HCT116 (cell line): ENCODE data around the gene SERPINC1. TPM values are rescaled to one million over a fixed set of nuclear protein-coding genes. Genes with fewer than 3 reads are reported as not detected.
"Not testable (repeated sequence)": the region's sequence is repeated elsewhere in the genome, so short reads cannot be mapped to it uniquely, and the experiment has no call there.

Experiments used
- ATAC-seq: fragments of 200-7000 bp; cut with Tn5 transposase; 2 replicates; pipeline ENCODE4 v1.9.1; 2020; ENCODE audit warnings: mild to moderate bottlenecking, moderate library complexity
- BruUV-seq: library from RNA; stranded (reverse); fragments of 400-500 nt; replicated peaks from 2 replicates; lab custom pipeline; 2021; lab: Mats Ljungman, UMichigan
- CTCF ChIA-PET: fragments of 300-600 bp; sonication (Branson Sonifier 250); formaldehyde crosslinking; loops from one replicate; lab custom pipeline; 2021; ENCODE audit warnings: antibody characterized with exemption; lab: Charles Lee
- POLR2A ChIA-PET: fragments of 300-600, 350-600 bp; sonication (Branson Sonifier 250); formaldehyde crosslinking; loops from one replicate; lab custom pipeline; 2021; ENCODE audit warnings: antibody characterized with exemption; lab: Charles Lee
- RAD21 ChIA-PET, 2 experiments: fragments of 300-600 bp; sonication (Branson Sonifier 250); formaldehyde crosslinking; loops; one replicate each; lab custom pipeline; 2023; ENCODE audit warnings: low total read pairs in 2 of 2; ENCODE audit not compliant: uncharacterized antibody in 2 of 2, unreplicated experiment in 2 of 2, low non-redundant PET in 1 of 2; lab: Charles Lee
- DNase-seq: peaks from one replicate; pipeline ENCODE4 v3.0.0-alpha.2; 2010; ENCODE audit warnings: low read depth, low spot score
- H2AFZ ChIP-seq: fragments of 200-600 bp; shearing (Covaris generic), sonication (generic); 2 replicates; pipeline ENCODE4 v1.6.1; 2017; ENCODE audit warnings: low read depth, mixed run types, mixed read lengths, antibody characterized with exemption, low read length; ENCODE audit not compliant: poor library complexity, severe bottlenecking
- H3K27ac ChIP-seq: 2 replicates; pipeline ENCODE4 v1.5.1; 2012; ENCODE audit warnings: low read depth, low read length
- H3K27me3 ChIP-seq: fragments of 200-600 bp; sonication (generic); 2 replicates; pipeline ENCODE4 v1.6.1; 2016; ENCODE audit warnings: mixed run types, low read length, mixed read lengths; ENCODE audit not compliant: insufficient read depth
- H3K36me3 ChIP-seq, 2 experiments: fragments of 200-500 bp in 1 of 2; fragments of 200-600 bp in 1 of 2; sonication (Bioruptor generic) in 1 of 2; sonication (generic) in 1 of 2; 2 replicates each; pipeline versions ENCODE4 v1.5.1 to v1.6.1; 2014 to 2016; ENCODE audit warnings: low read length in 2 of 2, inconsistent platforms in 1 of 2, mixed read lengths in 1 of 2, mixed run types in 1 of 2; ENCODE audit not compliant: insufficient read depth in 2 of 2, control insufficient read depth in 1 of 2
- H3K4me1 ChIP-seq, 2 experiments: fragments of 200-600 bp in 1 of 2; sonication (generic) in 1 of 2; 2 replicates each; pipeline versions ENCODE4 v1.5.1 to v1.6.1; 2012 to 2017; ENCODE audit warnings: low read length in 2 of 2, inconsistent platforms in 1 of 2, mild to moderate bottlenecking in 1 of 2, mixed read lengths in 1 of 2, mixed run types in 1 of 2, moderate library complexity in 1 of 2; ENCODE audit not compliant: insufficient read depth in 2 of 2, control insufficient read depth in 1 of 2
- H3K4me2 ChIP-seq: fragments of 200-600 bp; sonication (generic); 2 replicates; pipeline ENCODE4 v1.6.1; 2017; ENCODE audit warnings: mixed run types, low read length, mixed read lengths
- H3K4me3 ChIP-seq, 2 experiments: fragments of 200-600 bp in 1 of 2; sonication (generic) in 1 of 2; replicated peaks in 1 of 2; 2 replicates each; pipeline ENCODE4 v1.5.1; 2011 to 2016; ENCODE audit warnings: low read length in 2 of 2, control low read depth in 1 of 2, low read depth in 1 of 2, mild to moderate bottlenecking in 1 of 2, mixed read lengths in 1 of 2, mixed run types in 1 of 2
- H3K79me2 ChIP-seq: fragments of 200-600 bp; sonication (generic); 2 replicates; pipeline ENCODE4 v1.6.1; 2017; ENCODE audit warnings: mild to moderate bottlenecking, mixed run types, low read length, moderate library complexity, mixed read lengths; ENCODE audit not compliant: insufficient read depth
- H3K9ac ChIP-seq: fragments of 200-600 bp; sonication (generic); 2 replicates; pipeline ENCODE4 v1.6.1; 2016; ENCODE audit warnings: low read length, mixed read lengths
- H3K9me2 ChIP-seq: fragments of 200-600 bp; sonication (generic), shearing (Covaris generic); 2 replicates; pipeline ENCODE4 v1.6.1; 2017; ENCODE audit warnings: mixed run types, mild to moderate bottlenecking, moderate library complexity; ENCODE audit not compliant: insufficient read depth
- H3K9me3 ChIP-seq, 2 experiments: fragments of 200-500 bp in 1 of 2; fragments of 200-600 bp in 1 of 2; sonication (Bioruptor generic) in 1 of 2; sonication (generic) in 1 of 2; 2 replicates each; pipeline ENCODE4 v1.6.1; 2014 to 2017; ENCODE audit warnings: low read length in 2 of 2, mixed read lengths in 2 of 2, inconsistent platforms in 1 of 2, low read depth in 1 of 2, mild to moderate bottlenecking in 1 of 2, mixed run types in 1 of 2, moderate library complexity in 1 of 2; ENCODE audit not compliant: control insufficient read depth in 1 of 2, insufficient read depth in 1 of 2
- H4K20me1 ChIP-seq: fragments of 200-600 bp; sonication (generic), shearing (Covaris generic); 2 replicates; pipeline ENCODE4 v1.6.1; 2017; ENCODE audit warnings: mixed run types, mild to moderate bottlenecking, moderate library complexity; ENCODE audit not compliant: insufficient read depth
- CEBPB ChIP-seq: IDR thresholded peaks from 2 replicates; pipeline ENCODE4 v1.6.1; 2012; ENCODE audit warnings: low read depth
- FOSL1 ChIP-seq: IDR thresholded peaks from 2 replicates; pipeline ENCODE4 v1.6.1; 2012; ENCODE audit warnings: low read depth
- JUND ChIP-seq: IDR thresholded peaks from 2 replicates; pipeline ENCODE4 v1.6.1; 2012
- POLR2AphosphoS5 ChIP-seq: IDR thresholded peaks from 2 replicates; pipeline ENCODE4 v1.6.1; 2011; ENCODE audit warnings: mild to moderate bottlenecking, low read depth, low read length, moderate library complexity
- SIN3A ChIP-seq: IDR thresholded peaks from 2 replicates; pipeline ENCODE4 v1.6.1; 2012; ENCODE audit warnings: low read depth
- SP1 ChIP-seq: IDR thresholded peaks from 2 replicates; pipeline ENCODE4 v1.6.1; 2012; ENCODE audit warnings: low read depth
- SRF ChIP-seq: IDR thresholded peaks from 2 replicates; pipeline ENCODE4 v1.6.1; 2012; ENCODE audit warnings: low read depth
- TCF7L2 ChIP-seq: IDR thresholded peaks from 2 replicates; pipeline ENCODE4 v1.7.0; 2011; ENCODE audit warnings: borderline replicate concordance, inconsistent platforms; ENCODE audit not compliant: insufficient read depth, insufficient read length; ENCODE audit errors: extremely low read depth
- ZNF274 ChIP-seq: fragments of 200-500 bp; sonication (Bioruptor generic); IDR thresholded peaks from 2 replicates; pipeline ENCODE4 v1.6.1; 2014; ENCODE audit warnings: mild to moderate bottlenecking, low read depth, low read length, inconsistent platforms
- intact Hi-C: fragments of 100-400 bp; cut with micrococcal nuclease; formaldehyde crosslinking; loops from 2 replicates; pipeline ENCODE4 v1.10.0; 2022
- total RNA-seq: library from RNA; stranded (reverse); gene quantifications from one replicate; pipeline ENCODE4 v1.2.1, GENCODE V29; 2021; ENCODE audit not compliant: unreplicated experiment

Gene SERPINC1
- total RNA-seq, 1 experiment from 2014 or later, result 0.61 TPM

DNA sequence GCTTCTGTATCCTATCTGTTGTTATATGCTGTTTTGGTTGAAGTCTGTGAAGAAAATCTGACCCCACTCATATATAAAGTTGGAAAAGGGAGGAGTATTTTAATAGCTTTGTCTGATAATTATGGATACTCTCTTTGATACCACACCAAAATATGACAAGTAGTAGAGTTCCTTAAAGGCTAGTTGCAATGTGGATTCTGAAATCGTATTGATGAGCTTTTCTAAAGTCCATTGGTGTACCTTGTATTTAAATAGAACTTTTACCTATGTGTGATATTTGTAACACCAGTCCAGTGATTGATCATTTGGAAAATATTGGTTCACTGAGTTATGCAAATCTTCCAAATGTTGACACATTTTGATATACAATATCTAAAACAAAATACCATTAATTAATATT lies 57.1 kb downstream of the SERPINC1 start (continued):
- TF ChIP-seq FOSL1, result no peak
- no peak for TF ChIP-seq SRF
- TF ChIP-seq SP1, result no peak
- no peak for TF ChIP-seq SIN3A
- no peak for TF ChIP-seq CEBPB
- no peak for TF ChIP-seq POLR2AphosphoS5
- no peak for TF ChIP-seq ZNF274
- no peak for TF ChIP-seq TCF7L2

- intact Hi-C loops, result not testable (repeated sequence)
Measured at GRCh38 chr1:173859547-173859946, 57.6 kb downstream of the SERPINC1 start.

DNA sequence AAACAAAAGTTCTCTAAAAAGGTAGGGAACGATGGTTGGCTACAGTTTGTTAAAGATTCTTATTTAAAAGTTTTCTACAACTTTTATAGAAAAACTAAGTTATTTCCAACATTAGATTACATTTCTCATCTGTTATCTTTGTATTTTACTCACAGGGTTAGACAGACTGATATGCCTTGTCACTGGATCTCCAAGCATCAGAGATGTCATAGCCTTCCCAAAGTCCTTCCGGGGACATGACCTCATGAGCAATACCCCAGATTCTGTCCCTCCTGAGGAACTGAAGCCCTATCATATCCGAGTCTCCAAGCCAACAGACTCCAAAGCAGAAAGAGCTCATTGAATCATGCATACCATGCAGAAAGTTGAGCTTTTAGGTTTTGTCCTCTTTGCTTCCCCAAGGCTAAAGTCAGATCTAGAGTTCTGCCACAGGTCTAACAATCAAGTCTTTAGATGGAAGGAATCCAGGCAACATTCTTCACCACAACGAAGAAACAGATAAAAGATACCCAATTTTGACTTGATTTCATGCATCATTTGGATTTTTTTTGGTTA lies 59.7 kb downstream of the SERPINC1 start:
- BruUV-seq, result no TSS peak
- CTCF ChIA-PET, result no interaction called here

More at GRCh38 chr1:173859547-173859946, 57.6 kb downstream of the SERPINC1 start:
- POLR2A ChIA-PET, result interaction anchor here (1.6 to 2.0 kb wide), 2 partner anchors 9 to 13 kb away, joined by 4 to 9 read pairs; partner anchors contain the start of gene ZBTB37
- H3K9me2 ChIP-seq, H3K27me3 ChIP-seq, RAD21 ChIA-PET, H3K9ac ChIP-seq, DNase-seq, H3K4me3 ChIP-seq, H3K79me2 ChIP-seq, ATAC-seq, CTCF ChIA-PET, H2AFZ ChIP-seq, H3K9me3 ChIP-seq, H3K27ac ChIP-seq, H3K4me2 ChIP-seq, BruUV-seq: not testable (repeated sequence)
- H3K36me3 ChIP-seq, result peaks cover 15 to 20% of the 10 kb centered on the region in 2 experiments
- peaks cover 18% of the 10 kb centered on the region for H4K20me1 ChIP-seq
- peaks cover 0 to 11% of the 10 kb centered on the region in 2 experiments; a peak in 1 of 4 replicates for H3K4me1 ChIP-seq

More for the DNA sequence above, 59.7 kb downstream of the SERPINC1 start:
- Histone ChIP-seq H3K4me1 (no peaks in the 10 kb centered on the region), H3K27ac (no peak overlapping the region)
- TF ChIP-seq JUND, result no peak
- no peak for TF ChIP-seq SIN3A
- TF ChIP-seq, all 23 proteins: peak for 0
- ATAC-seq (no peak), DNase-seq (no peak)
- no peaks in the 10 kb centered on the region for H3K9me2 ChIP-seq
- ChIA-PET RAD21 (no interaction called here), POLR2A (interaction anchor here (0.7 to 1.6 kb wide), 2 partner anchors 10 to 11 kb away, joined by 3 to 6 read pairs; partner anchors contain the start of genes GAS5 and ZBTB37)
- intact Hi-C loops, result no loop called here
- H2AFZ ChIP-seq, result no peak overlapping the region
- H3K27me3 ChIP-seq, result no peaks in the 10 kb centered on the region
- H3K36me3 ChIP-seq, result peaks cover 3 to 14% of the 10 kb centered on the region in 2 experiments; a peak in 2 of 4 replicates
- H4K20me1 ChIP-seq, result no peaks in the 10 kb centered on the region; the same call in 1 of the 2 replicates
- no peak overlapping the region for H3K4me3 ChIP-seq
- H3K79me2 ChIP-seq, result no peaks in the 10 kb centered on the region
- H3K9me3 ChIP-seq, result no peaks in the 10 kb centered on the region
- H3K9ac ChIP-seq, result no peak overlapping the region
- no peak overlapping the region for H3K4me2 ChIP-seq
